Transverse colon (tissue), 4 donors: Measurements from ENCODE around the gene LUM.

ENCODE experiments used
- EP300 ChIP-seq: sonication (generic); formaldehyde crosslinking; IDR thresholded peaks from one replicate; pipeline ENCODE4 v1.6.1; 2017; ENCODE audit warnings: antibody characterized with exemption, low read depth
- POLR2A ChIP-seq: fragments of 450-650 bp; IDR thresholded peaks from one replicate; pipeline ENCODE4 v1.6.1; 2016; ENCODE audit warnings: antibody characterized with exemption, mild to moderate bottlenecking, moderate library complexity
- POLR2AphosphoS5 ChIP-seq, 3 donors: sonication (generic); formaldehyde crosslinking; IDR thresholded peaks; one replicate each; pipeline ENCODE4 v1.6.1; 2016; ENCODE audit warnings: antibody characterized with exemption in 3 of 3
- TF ChIP-seq, protein P1 (sequence below), 5 experiments: fragments of 200-600 bp in 3 of 5; fragments of 450-650 bp in 2 of 5; sonication (generic) in 3 of 5; IDR thresholded peaks; 1 replicate in 2 of 5; 2 replicates in 3 of 5; pipeline ENCODE4 v1.5.1; 2016 to 2017; ENCODE audit warnings: antibody characterized with exemption in 5 of 5, inconsistent platforms in 3 of 5, mild to moderate bottlenecking in 2 of 5, moderate library complexity in 1 of 5

DNA sequence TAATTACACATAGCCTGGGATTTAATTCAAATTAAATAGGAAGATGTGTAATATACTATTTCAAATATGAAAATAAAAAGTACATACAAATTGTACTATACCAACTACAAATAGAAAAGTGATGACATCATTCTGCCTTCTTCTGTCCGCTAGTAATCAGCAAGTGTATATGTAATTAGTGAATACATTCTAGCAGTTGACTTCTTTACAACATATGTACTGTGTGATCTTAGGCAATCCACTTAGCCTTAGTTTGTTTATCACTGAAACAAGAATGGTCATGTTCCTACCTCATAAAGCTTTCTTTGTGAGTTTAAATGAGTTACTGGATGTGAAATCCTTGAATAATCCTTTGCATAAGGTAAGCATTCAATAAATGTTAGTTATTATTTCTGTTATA, 7.8 kb upstream of the LUM start:
- TF ChIP-seq, protein P1, sequence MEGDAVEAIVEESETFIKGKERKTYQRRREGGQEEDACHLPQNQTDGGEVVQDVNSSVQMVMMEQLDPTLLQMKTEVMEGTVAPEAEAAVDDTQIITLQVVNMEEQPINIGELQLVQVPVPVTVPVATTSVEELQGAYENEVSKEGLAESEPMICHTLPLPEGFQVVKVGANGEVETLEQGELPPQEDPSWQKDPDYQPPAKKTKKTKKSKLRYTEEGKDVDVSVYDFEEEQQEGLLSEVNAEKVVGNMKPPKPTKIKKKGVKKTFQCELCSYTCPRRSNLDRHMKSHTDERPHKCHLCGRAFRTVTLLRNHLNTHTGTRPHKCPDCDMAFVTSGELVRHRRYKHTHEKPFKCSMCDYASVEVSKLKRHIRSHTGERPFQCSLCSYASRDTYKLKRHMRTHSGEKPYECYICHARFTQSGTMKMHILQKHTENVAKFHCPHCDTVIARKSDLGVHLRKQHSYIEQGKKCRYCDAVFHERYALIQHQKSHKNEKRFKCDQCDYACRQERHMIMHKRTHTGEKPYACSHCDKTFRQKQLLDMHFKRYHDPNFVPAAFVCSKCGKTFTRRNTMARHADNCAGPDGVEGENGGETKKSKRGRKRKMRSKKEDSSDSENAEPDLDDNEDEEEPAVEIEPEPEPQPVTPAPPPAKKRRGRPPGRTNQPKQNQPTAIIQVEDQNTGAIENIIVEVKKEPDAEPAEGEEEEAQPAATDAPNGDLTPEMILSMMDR (IDR thresholded peaks at IDR 0.05), result no peak
- TF ChIP-seq POLR2AphosphoS5 (IDR thresholded peaks at IDR 0.05) (no peak), POLR2A (no peak), EP300 (no peak)
